Stimulated activated CD4-positive, alpha-beta T cell treated with anti-CD3 and anti-CD28 coated beads, Interleukin-2, amount 100 ng/mL, for 48 hours (primary cell): Measurements from ENCODE around the gene MTG1.
"Not testable (repeated sequence)": the region's sequence is repeated elsewhere in the genome, so short reads cannot be mapped to it uniquely, and the experiment has no call there.

ENCODE experiments used
- DNase-seq, 2 donors: peaks; one replicate each; pipeline ENCODE4 v3.0.0-alpha.2; 2020

Gene MTG1

DNA sequence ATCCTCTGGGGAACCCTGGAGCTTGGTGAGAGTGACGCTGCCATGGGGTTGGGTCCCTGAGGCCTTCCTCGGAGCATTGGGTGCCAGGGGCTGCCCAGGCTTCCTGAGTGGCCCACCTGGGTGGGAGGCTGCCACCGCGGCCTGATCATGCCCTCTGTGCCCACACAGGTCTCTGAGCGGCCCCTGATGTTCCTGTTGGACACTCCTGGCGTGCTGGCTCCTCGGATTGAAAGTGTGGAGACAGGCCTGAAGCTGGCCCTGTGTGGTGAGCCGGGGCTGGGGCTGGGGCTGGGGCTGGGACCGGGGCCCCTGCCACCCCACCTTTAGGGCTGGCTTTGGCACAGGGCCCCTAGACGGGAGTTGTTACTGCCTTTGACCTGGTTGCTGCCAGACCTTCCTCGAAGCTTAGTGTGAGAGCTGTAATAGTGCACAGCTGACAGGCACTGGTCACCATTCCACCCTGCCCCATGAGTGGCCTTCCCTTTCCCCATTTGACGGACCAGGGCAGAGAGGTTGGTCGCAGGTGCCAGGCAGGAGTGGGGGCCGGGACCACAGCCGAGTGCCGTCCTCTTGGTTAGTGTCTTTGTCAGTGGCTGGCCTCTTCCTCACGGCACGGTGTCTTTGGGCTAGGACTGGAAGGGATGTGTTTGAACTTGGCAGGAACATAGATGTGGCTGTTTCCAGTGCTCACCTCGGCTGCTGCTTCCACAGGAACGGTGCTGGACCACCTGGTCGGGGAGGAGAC is 8.2 kb downstream of the MTG1 start:
- DNase-seq, result no peak

DNA sequence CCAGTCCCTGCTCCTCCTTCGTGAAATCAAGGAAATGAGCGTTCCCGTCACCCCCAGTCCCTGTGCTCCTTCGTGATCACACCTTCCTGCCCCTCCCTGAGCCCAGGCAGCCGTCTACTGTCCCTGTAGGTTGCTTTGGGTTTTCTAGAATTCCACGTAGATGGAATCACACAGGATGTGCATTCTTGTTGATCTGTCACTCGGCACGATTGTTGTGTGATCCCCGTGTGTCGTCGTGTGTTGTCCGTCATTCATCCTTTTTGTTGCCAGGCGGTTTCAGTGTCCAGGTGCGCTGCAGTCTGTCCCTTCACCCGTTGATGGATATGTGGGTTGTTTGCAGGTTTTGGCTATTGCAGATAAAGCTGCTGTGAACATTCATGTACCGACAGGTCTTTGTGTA is 9.4 kb downstream of the MTG1 start:
- no peak for DNase-seq

DNA sequence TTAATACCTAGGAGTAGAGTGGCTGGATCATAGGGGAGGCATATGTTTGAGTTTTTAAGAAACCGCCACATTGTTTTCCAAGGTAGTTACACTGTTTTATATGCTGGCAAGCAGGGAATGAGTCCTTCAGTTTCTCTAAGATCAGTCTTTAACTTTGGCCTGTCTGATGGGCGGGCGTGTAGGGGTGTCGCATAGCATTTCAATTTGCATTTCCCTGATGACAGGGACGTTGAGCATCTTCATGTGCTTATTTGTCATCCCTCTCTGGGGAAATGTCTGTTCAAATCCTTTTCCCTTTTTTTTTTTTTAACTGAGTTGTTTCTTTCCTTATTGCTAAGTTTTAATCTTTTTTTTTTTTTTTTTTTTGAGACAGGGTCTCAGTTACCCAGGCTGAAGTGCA is 9.8 kb downstream of the MTG1 start:
- no peak for DNase-seq

DNA sequence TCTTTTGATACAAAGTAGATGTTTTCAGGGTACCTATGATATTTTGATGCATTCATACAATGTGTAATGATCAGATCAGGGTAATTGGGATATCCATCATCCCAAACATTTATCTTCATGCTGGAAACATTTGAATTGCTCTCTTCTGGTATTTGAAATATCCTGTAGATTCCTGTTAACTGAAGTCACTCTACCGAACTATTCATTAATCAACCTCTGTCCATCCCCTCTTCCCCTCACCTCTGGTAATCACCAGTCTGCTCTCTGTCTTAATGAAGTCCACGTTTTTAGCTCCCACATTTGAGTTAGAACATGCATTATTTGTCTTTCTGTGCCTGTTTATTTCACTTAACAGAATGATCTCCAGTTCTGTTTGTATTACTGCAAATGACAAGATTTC is 11.3 kb downstream of the MTG1 start:
- no peak for DNase-seq

DNA sequence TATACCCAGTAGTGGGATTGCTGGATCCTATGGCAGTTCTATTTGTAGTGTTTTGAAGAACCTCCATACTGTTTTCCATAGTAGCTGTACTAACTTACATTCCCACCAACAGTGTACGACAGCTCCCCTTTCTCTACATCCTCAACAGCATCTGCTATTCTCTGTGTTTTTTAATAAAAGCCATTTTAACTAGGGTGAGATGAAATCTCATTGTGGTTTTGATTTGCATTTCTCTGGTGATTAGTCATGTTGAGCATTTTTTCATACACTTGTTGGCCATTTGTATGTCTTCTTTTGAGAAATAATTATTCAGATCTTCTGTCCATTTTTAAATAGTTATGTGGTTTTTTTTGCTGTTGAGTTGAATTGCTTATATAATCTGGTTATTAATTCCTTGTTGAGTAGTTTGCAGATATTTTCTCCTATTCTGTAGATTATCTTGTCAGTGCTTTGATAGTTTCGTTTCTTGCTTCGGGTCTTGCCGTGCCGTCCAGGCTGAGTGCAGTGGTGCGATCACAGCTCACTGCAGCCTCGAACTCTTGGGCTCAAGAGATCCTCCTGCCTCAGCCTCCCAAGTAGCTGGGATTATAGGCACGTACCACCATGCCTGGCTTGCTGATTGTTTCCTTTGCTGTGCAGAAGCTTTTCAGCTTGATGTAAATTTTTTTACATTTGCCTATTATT is 12.0 kb downstream of the MTG1 start:
- DNase-seq, result no peak

- DNase-seq, result no peak
These were observed 17.8 kb downstream of the MTG1 start for GRCh38 chr10:133411523-133412380.

DNA sequence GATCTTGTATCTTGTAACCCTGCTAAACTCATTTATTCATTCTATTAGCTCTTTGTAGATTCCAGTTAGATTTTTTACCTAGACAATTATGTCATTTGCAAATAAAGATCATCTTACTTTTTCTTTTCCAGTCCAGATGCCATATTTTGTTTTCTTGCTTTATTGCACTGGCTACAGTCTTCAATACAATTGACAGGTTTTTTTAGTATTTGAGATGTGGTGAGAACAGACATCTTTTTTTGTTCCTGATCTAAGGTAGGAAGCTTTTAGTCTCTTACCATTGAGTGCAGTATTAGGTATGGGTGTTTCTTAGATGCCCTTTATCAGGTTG is 18.4 kb downstream of the MTG1 start:
- DNase-seq, result no peak

DNA sequence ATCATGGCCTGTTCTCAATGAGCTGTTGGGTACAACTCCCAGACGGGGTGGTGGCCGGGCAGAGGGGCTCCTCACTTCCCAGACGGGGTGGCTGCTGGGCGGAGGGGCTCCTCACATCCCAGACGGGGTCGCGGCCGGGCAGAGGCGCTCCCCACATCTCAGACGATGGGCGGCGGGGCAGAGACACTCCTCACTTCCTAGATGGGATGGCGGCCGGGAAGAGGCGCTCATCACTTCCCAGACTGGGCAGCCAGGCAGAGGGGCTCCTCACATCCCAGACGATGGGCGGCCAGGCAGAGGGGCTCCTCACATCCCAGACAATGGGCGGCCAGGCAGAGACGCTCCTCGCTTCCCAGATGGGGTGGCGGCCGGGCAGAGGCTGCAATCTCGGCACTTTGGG is 20.4 kb downstream of the MTG1 start:
- DNase-seq, result not testable (repeated sequence)

DNA sequence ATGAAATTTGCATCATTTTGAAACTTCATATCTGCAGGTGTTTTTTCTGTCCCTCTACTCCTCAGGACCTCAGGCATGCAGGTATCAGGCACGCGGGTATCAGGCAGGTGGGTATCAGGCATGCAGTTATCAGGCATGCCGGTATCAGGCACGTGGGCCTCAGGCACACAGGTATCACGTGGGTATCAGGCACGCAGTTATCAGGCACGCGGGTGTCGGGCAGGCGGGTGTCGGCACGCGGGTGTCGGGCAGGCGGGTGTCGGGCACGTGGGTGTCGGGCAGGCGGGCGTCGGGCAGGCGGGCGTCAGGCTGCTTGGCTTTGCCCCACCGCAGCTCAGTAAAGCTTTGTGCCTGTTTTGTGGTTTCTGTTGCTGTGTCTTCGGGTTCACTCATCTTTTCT is 21.8 kb downstream of the MTG1 start:
- no peak for DNase-seq

DNA sequence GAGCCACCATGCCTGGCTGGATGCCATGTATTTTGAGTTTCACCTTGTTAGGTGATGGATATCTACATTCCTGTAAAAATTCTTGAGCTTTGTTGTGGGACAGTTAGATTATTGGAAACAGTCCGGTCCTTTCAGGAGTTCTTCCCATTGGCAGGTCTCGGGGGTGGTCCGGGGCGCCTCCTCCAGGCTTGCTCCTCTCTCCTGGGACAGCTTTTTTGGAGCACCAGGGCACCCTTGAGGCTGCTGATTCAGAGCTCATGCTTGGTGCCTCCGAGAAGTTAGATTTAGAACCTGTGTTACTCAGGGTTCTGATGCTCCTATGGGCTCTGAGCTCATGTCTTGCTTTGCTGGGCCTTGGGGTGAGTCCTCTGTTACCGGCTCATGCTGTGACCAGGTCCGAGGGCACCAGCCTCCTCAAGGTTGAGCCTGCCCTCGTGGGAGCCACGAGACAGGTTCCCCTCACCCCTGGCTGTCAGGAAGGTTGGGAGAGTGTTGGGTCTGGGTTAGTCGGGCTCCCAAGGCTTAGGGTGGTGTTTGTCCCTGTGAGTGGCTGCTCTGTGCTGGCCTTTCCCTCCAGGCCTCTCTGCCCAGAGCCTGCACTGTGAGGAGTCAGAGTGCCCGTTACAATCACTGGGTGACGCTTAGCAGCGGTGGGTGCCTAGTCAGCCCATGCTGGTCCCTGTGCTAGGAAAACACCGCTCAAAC is 24.5 kb downstream of the MTG1 start:
- no peak for DNase-seq

GRCh38 chr10:133419211-133419950 is 25.4 kb downstream of the MTG1 start:
- DNase-seq, result no peak

DNA sequence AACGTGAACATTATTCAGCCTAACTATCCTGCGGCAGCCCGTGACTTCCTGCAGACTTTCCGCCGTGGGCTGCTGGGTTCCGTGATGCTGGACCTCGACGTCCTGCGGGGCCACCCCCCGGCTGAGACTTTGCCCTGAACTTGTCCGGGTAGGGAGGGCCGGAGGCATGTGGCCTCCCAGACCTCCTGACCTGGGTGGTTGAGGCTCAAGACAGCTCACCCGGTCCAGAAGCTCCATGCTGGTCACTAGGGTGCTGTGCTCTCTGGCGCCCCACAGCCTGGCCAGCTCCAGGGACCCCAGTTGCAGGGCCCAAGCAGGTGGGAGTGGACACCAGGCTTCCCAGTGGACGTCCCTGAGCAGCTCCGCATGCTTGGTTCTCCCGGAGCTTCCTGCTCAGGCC is 26.1 kb downstream of the MTG1 start:
- DNase-seq, result no peak

DNA sequence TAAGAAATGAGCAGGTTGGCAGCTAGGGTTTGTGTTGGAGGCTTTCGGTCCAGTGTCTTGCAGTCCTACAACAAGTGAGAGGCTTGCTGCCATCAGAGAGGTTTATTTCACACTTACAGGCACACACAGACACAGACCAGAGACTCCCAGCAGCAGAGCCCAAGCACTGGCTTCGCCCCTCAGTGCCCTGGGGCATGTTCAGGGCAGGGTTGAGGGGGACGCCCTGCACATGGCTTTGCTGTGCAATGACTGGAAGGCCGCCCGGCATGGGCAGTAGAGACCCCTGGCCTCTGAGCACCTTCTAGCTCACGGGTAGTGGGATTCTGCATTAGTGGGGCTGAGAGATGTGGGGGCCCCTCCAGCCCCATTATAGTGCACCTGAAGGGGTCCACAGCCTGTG is 26.6 kb downstream of the MTG1 start:
- DNase-seq, result no peak

DNA sequence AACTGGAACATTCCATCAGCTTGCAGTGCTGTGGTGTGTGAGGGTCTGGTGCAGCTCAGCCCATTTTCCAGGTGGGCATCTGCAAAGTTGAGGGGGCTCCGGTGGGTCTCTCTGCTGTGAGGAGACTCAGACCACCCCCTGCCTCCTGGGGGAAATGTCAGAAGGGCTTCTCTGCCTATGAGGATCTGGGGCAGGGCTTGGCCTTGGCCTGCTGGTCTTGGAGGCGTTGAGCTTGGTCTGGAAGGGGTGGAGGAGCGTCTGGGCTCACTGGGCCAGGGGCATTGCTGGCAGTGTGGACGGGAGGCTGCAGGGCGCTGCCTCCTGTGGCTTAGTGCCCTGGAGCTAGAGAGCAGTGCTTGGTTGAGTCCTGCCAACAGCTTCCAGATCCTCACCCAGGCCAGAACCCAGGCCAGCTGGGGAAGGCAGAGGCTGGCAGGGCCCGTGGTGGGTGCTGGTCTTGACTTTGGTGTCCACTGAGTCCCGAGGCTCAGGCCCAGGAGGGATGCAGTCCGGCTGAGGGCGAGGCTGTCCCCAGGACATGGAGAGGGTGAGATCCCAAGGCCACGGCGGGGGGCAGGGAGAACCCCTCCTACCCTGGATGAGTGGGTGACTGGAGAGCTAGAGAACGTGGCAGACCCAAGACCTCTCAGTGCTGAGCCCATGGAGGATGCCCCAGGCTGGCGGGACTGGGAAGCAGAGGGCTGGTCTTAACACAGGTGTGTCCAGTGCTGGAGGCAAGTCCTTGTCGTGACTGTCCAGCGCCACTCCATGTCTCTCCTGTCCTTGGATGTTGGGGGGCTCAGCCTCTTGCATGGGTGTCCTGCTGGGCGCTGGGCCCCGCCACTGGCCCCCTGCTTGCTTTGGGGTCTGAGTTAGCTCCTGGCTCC is 27.6 kb downstream of the MTG1 start:
- no peak for DNase-seq

DNA sequence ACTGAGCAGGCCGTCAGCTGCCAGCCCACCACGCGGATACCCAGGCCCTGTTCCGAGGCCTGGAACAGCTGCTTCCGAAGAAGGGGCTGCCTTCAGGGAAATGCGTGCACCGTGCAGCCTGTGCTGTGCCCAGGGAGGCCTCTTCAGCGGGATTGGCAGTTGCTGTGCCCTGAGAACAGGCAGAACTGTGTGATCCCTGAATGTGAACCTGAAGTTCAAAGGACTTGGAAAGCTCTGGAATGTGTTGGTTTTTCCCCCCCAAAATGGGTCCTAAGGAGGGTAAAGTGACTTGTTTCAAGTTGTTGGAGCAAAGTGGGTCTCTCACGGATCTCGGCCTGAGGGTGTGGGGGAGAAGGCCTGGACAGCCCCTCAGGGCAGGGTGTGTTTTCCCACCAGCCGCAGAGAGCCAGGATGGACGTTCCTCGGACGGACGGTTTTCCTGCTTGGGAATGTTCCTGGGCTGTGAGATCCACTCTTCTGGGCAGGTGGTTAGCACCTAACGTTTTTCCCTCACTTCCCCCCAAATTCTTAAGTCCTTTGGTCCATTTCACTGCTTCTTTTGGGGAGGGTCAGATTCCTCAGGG is 28.4 kb downstream of the MTG1 start:
- DNase-seq, result no peak

GRCh38 chr10:133422807-133423771 is 29.1 kb downstream of the MTG1 start:
- no peak for DNase-seq

DNA sequence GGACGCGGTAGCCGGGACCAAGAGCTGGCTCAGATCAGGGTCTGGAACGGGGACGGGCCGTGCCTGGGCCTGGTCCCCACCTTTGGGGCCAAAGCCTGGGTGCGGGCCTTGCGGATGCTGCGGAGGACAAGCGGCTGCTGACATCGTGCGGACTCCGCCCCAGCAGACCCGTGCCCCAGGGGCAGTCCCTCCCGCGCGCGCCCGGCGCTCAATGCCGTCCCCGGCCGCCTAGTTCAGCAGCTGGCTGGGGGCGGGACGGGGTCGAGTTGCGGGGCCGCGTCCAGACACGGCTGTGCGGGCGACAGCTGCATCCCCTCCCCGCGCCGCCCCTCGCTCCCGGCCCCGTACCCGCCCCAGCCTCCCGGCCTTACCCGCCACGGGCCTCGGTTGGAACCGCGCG is 30.1 kb downstream of the MTG1 start:
- not testable (repeated sequence) for DNase-seq

DNA sequence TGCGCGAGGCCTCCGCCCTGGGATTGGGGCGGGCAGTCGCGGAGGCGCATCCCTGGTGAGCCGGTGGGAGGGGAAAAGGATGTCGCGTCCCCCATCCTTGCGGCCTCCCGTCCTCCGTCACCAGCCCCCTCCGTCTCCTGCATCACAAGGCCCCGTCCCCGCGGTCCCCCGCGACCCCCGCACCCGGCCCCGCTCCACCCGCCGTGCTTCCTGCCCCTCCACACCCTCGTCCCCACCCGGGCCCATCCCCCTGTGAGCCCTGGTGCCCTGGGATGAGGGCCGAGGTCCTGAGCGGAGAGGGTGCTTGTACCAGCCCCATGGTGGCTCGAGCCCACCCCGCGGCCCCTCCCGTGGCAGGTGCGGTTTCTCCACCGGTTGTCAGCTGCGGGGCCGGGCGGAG is 30.6 kb downstream of the MTG1 start, which contains the start of gene SPRN:
Gene SPRN (minus strand): TSS at position 25 of the 400 bp plus-strand sequence. CDS start 944 bp downstream, outside the sequence.
- not testable (repeated sequence) for DNase-seq

- not testable (repeated sequence) for DNase-seq
These were observed 35.6 kb downstream of the MTG1 start for GRCh38 chr10:133429571-133429970.
